ENCODE measurements around the gene BCAN.

- TF ChIP-seq CTCF (conservative IDR thresholded peaks at IDR 0.05 in 1 of 2, IDR thresholded peaks at IDR 0.05 in 1 of 2; ENCODE audit: extremely low read depth in 1 of 2, insufficient read depth in 1 of 2, low read depth in 1 of 2, low read length in 2 of 2) (no peak), EZH2 (IDR thresholded peaks at IDR 0.05; ENCODE audit: borderline replicate concordance, low read length) (no peak)
Observed at GRCh38 chr1:156629823-156630449, 12.0 kb upstream of the BCAN start.
